Left ventricle myocardium superior (tissue), 1 donor: ENCODE data around the gene ERI3. TPM values are rescaled to one million over a fixed set of nuclear protein-coding genes. Genes with fewer than 3 reads are reported as not detected.

Experiments
- ATAC-seq: fragments of 200-7000 bp; cut with Tn5 transposase; one replicate; pipeline ENCODE4 v1.9.1; 2020; ENCODE audit warnings: mild to moderate bottlenecking, moderate library complexity
- DNase-seq: peaks from one replicate; pipeline ENCODE4 v3.0.0-alpha.2; 2020
- intact Hi-C: fragments of 100-400 bp; cut with micrococcal nuclease; formaldehyde crosslinking; loops from one replicate; pipeline ENCODE4 v1.11.0; 2022
- total RNA-seq: library from RNA; stranded (reverse); fragmentation: NEBNext Ultra II Directional; extraction: Animal tissue kit (Norgen Biotek cat#: 25700); gene quantifications from one replicate; pipeline ENCODE4 v1.2.1, GENCODE V29; 2021
- donor health status: DM: no; HTN: yes; CAD: no; lungs with severe emphysema.

The ERI3 gene
- total RNA-seq, 1 donor from 2014 or later, result 52.6 TPM

GRCh38 chr1:44267438-44267837 lies 87.6 kb downstream of the ERI3 start:
- DNase-seq, result no peak
- intact Hi-C loops, result no loop called here
- peak; percentile 51 for ATAC-seq

- intact Hi-C loops, result no loop called here
- ATAC-seq, result no peak
- DNase-seq, result no peak
Measured at GRCh38 chr1:44266400-44267344, 88.4 kb downstream of the ERI3 start.

GRCh38 chr1:44265656-44266358 lies 89.2 kb downstream of the ERI3 start:
- no peak for ATAC-seq
- intact Hi-C loops, result no loop called here
- no peak for DNase-seq

GRCh38 chr1:44264451-44264771 lies 90.6 kb downstream of the ERI3 start:
- intact Hi-C loops, result no loop called here
- DNase-seq (no peak), ATAC-seq (no peak)

GRCh38 chr1:44263568-44264450 lies 91.2 kb downstream of the ERI3 start:
- DNase-seq (no peak), ATAC-seq (peak; percentile 37)
- intact Hi-C loops, result no loop called here

GRCh38 chr1:44262816-44263567 lies 92.1 kb downstream of the ERI3 start:
- intact Hi-C loops, result no loop called here
- ATAC-seq (peak; percentile 47), DNase-seq (no peak)

- ATAC-seq (no peak), DNase-seq (no peak)
- intact Hi-C loops, result no loop called here
Measured at GRCh38 chr1:44262414-44262813, 92.6 kb downstream of the ERI3 start.

- intact Hi-C loops, result no loop called here
- ATAC-seq (no peak), DNase-seq (no peak)
Measured at GRCh38 chr1:44261962-44262361, 93.1 kb downstream of the ERI3 start.

- intact Hi-C loops, result no loop called here
- ATAC-seq (no peak), DNase-seq (no peak)
Measured at GRCh38 chr1:44261171-44261817, 93.8 kb downstream of the ERI3 start.

GRCh38 chr1:44260792-44261170 lies 94.3 kb downstream of the ERI3 start:
- intact Hi-C loops, result no loop called here
- DNase-seq (no peak), ATAC-seq (no peak)

GRCh38 chr1:44259090-44259489 lies 96.0 kb downstream of the ERI3 start:
- no peak for DNase-seq
- intact Hi-C loops, result no loop called here
- no peak for ATAC-seq

- intact Hi-C loops, result no loop called here
- no peak for ATAC-seq
- DNase-seq, result no peak
Measured at GRCh38 chr1:44256762-44257554, 98.1 kb downstream of the ERI3 start.

- ATAC-seq (no peak), DNase-seq (no peak)
- intact Hi-C loops, result no loop called here
Measured at GRCh38 chr1:44254392-44254910, 100.6 kb downstream of the ERI3 start.

- intact Hi-C loops, result no loop called here
Measured at GRCh38 chr1:44251989-44252671, 102.9 kb downstream of the ERI3 start.

GRCh38 chr1:44251486-44251885 lies 103.6 kb downstream of the ERI3 start:
- DNase-seq (no peak), ATAC-seq (no peak)
- intact Hi-C loops, result no loop called here

More at GRCh38 chr1:44251989-44252671, 102.9 kb downstream of the ERI3 start:
- DNase-seq, result no peak
- no peak for ATAC-seq

GRCh38 chr1:44250068-44250781 lies 104.8 kb downstream of the ERI3 start:
- intact Hi-C loops, result no loop called here
- peak; percentile 89 for ATAC-seq
- DNase-seq, result peak; percentile 69
